ENCODE data around the gene MDFIC.

The MDFIC gene

GRCh38 chr7:114959931-114960330 is 38.0 kb downstream of the MDFIC start:
- H3K4me3 Mint-ChIP-seq: no peak overlapping the region
- H3K36me3 Mint-ChIP-seq (ENCODE audit: low read depth): no peaks in the 10 kb centered on the region
- no peaks in the 10 kb centered on the region for H3K9me3 Mint-ChIP-seq

GRCh38 chr7:114962441-114962840 is 40.5 kb downstream of the MDFIC start:
- TF ChIP-seq CTCF (IDR thresholded peaks at IDR 0.05): no peak
- Mint-ChIP-seq H3K36me3 (ENCODE audit: low read depth) (peaks cover 7% of the 10 kb centered on the region), H3K4me3 (no peak overlapping the region), H3K9me3 (no peaks in the 10 kb centered on the region), H3K27ac (no peak overlapping the region), H3K4me1 (peaks cover 28% of the 10 kb centered on the region), H3K27me3 (ENCODE audit: low read depth, poor library complexity) (peaks cover 3% of the 10 kb centered on the region)
- no peak for DNase-seq

More at GRCh38 chr7:114959931-114960330, 38.0 kb downstream of the MDFIC start:
- H3K27me3 Mint-ChIP-seq (ENCODE audit: low read depth, poor library complexity): peaks cover 3% of the 10 kb centered on the region
- peaks cover 10% of the 10 kb centered on the region for H3K4me1 Mint-ChIP-seq
- DNase-seq: no peak
- no peak overlapping the region for H3K27ac Mint-ChIP-seq
- no peak for TF ChIP-seq CTCF (IDR thresholded peaks at IDR 0.05)

- DNase-seq: no peak
- no peak for TF ChIP-seq CTCF (IDR thresholded peaks at IDR 0.05)
- Mint-ChIP-seq H3K4me3 (no peak overlapping the region), H3K27me3 (ENCODE audit: low read depth, poor library complexity) (peaks cover 3% of the 10 kb centered on the region), H3K9me3 (no peaks in the 10 kb centered on the region), H3K27ac (no peak overlapping the region), H3K36me3 (ENCODE audit: low read depth) (peaks cover 7% of the 10 kb centered on the region), H3K4me1 (peaks cover 22% of the 10 kb centered on the region)
These were observed 44.3 kb downstream of the MDFIC start for GRCh38 chr7:114966156-114966555.

- peaks cover 7% of the 10 kb centered on the region for H3K36me3 Mint-ChIP-seq (ENCODE audit: low read depth)
- TF ChIP-seq CTCF (IDR thresholded peaks at IDR 0.05): no peak
- H3K9me3 Mint-ChIP-seq: no peaks in the 10 kb centered on the region
- DNase-seq: no peak
- peaks cover under 1% of the 10 kb centered on the region for H3K27me3 Mint-ChIP-seq (ENCODE audit: low read depth, poor library complexity)
- no peak overlapping the region for H3K4me3 Mint-ChIP-seq
- H3K4me1 Mint-ChIP-seq: peaks cover 21% of the 10 kb centered on the region
- no peak overlapping the region for H3K27ac Mint-ChIP-seq
These were observed 47.2 kb downstream of the MDFIC start for GRCh38 chr7:114969096-114969495.

GRCh38 chr7:114970308-114970707 is 48.4 kb downstream of the MDFIC start:
- no peak for DNase-seq
- peaks cover 7% of the 10 kb centered on the region for H3K36me3 Mint-ChIP-seq (ENCODE audit: low read depth)
- H3K9me3 Mint-ChIP-seq: no peaks in the 10 kb centered on the region
- H3K4me3 Mint-ChIP-seq: no peak overlapping the region
- H3K27ac Mint-ChIP-seq: no peak overlapping the region
- no peaks in the 10 kb centered on the region for H3K27me3 Mint-ChIP-seq (ENCODE audit: low read depth, poor library complexity)
- no peak for TF ChIP-seq CTCF (IDR thresholded peaks at IDR 0.05)
- peaks cover 14% of the 10 kb centered on the region for H3K4me1 Mint-ChIP-seq

- DNase-seq: no peak
- no peak overlapping the region for H3K4me3 Mint-ChIP-seq
- H3K9me3 Mint-ChIP-seq: no peaks in the 10 kb centered on the region
- no peak overlapping the region for H3K27ac Mint-ChIP-seq
- peaks cover 11% of the 10 kb centered on the region for H3K4me1 Mint-ChIP-seq
- TF ChIP-seq CTCF (IDR thresholded peaks at IDR 0.05): no peak
- H3K36me3 Mint-ChIP-seq (ENCODE audit: low read depth): peaks cover 7% of the 10 kb centered on the region
- H3K27me3 Mint-ChIP-seq (ENCODE audit: low read depth, poor library complexity): no peaks in the 10 kb centered on the region
These were observed 48.8 kb downstream of the MDFIC start for GRCh38 chr7:114970732-114971131.
